Calu3 (cell line): Measurements from ENCODE around the gene HOXC4. TPM values are rescaled to one million over a fixed set of nuclear protein-coding genes. Genes with fewer than 3 reads are reported as not detected.

Experiments
- BruUV-seq: library from RNA; stranded (reverse); fragments of 400-500 nt; replicated peaks from 2 replicates; lab custom pipeline; 2021; lab: Mats Ljungman, UMichigan
- CTCF ChIA-PET: fragments of 300-600 bp; sonication (Branson Sonifier 250); formaldehyde crosslinking; loops from one replicate; lab custom pipeline; 2022; ENCODE audit warnings: antibody characterized with exemption; lab: Charles Lee
- DNase-seq: peaks from one replicate; pipeline ENCODE4 v3.0.0; 2022
- H3K27ac Mint-ChIP-seq: one replicate; pipeline ENCODE4 v1.8.0; 2022; ENCODE audit warnings: mixed read lengths; ENCODE audit not compliant: unreplicated experiment
- H3K27me3 Mint-ChIP-seq: one replicate; pipeline ENCODE4 v1.8.0; 2022; ENCODE audit warnings: mixed read lengths; ENCODE audit not compliant: unreplicated experiment
- H3K36me3 Mint-ChIP-seq: one replicate; pipeline ENCODE4 v1.8.0; 2022; ENCODE audit warnings: mild to moderate bottlenecking, moderate library complexity, mixed read lengths; ENCODE audit not compliant: insufficient read depth, unreplicated experiment
- H3K4me1 Mint-ChIP-seq: one replicate; pipeline ENCODE4 v1.8.0; 2022; ENCODE audit warnings: mild to moderate bottlenecking, low read depth, mixed read lengths; ENCODE audit not compliant: unreplicated experiment
- H3K4me3 Mint-ChIP-seq: one replicate; pipeline ENCODE4 v1.8.0; 2022; ENCODE audit warnings: mild to moderate bottlenecking, low read depth, moderate library complexity, mixed read lengths; ENCODE audit not compliant: unreplicated experiment
- H3K9me3 Mint-ChIP-seq: one replicate; pipeline ENCODE4 v1.8.0; 2022; ENCODE audit warnings: low read depth, mixed read lengths; ENCODE audit not compliant: unreplicated experiment
- CTCF ChIP-seq: fragments of 200-600 bp; IDR thresholded peaks from one replicate; pipeline ENCODE4 v1.8.0; 2022; ENCODE audit warnings: antibody characterized with exemption; ENCODE audit not compliant: unreplicated experiment
- intact Hi-C: fragments of 100-400 bp; cut with micrococcal nuclease; formaldehyde crosslinking; loops from one replicate; pipeline ENCODE4 v1.10.0; 2022; ENCODE audit not compliant: unreplicated experiment
- total RNA-seq: library from RNA; stranded (reverse); gene quantifications from 2 replicates; pipeline ENCODE4 v1.2.3, GENCODE V29; 2022

Gene HOXC4
- total RNA-seq, 1 experiment from 2014 or later: 0.57 TPM

DNA sequence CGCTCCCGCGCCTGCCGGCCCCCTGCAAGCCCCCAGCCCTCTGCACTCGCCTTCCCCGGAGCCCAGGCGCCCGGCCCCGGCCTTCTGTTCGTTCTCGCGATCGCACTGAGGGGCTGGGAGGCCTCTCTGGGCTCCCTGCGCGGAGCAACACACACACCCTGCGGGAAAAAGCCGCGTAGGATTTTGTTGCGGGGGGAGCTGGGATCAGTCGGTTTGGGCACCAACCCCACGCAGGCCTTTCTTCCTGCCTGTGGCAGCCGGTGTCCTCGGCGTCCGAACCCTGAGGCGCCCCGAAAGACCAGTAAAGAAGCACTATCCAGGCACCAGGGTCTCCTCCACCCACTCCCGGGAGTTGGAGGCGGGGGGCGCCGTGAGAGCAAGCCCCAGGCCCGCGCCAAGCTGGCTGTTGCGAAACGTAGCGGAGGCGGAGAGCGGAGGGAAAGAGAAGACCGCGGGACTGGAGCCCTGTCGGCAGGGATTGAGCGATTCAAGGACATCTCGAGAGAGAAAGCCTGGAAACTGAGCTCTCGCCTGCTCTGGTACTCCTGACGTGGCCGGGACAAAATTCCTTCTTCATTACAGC lies 22.7 kb upstream of the HOXC4 start:
- no peak for TF ChIP-seq CTCF
- Mint-ChIP-seq H3K27ac (no peak overlapping the region), H3K4me3 (no peak overlapping the region), H3K4me1 (peaks cover 14% of the 10 kb centered on the region), H3K9me3 (no peaks in the 10 kb centered on the region), H3K36me3 (peaks cover 18% of the 10 kb centered on the region), H3K27me3 (peaks cover 100% of the 10 kb centered on the region)
- BruUV-seq: no TSS peak
- CTCF ChIA-PET: interaction anchor here (0.6 to 2.2 kb wide), 3 partner anchors 9 to 198 kb away, joined by 3 to 9 read pairs (median 3); no protein-coding TSS in a partner anchor
- intact Hi-C loops: no loop called here
- no peak for DNase-seq

GRCh38 chr12:54031480-54031879 lies 22.2 kb upstream of the HOXC4 start:
- CTCF ChIA-PET: interaction anchor here (0.6 to 2.2 kb wide), 6 partner anchors 9 to 198 kb away, joined by 3 to 58 read pairs (median 10); no protein-coding TSS in a partner anchor
- no peak for DNase-seq
- Mint-ChIP-seq H3K27me3 (peaks cover 100% of the 10 kb centered on the region), H3K4me1 (peaks cover 14% of the 10 kb centered on the region), H3K36me3 (peaks cover 18% of the 10 kb centered on the region), H3K27ac (no peak overlapping the region), H3K4me3 (no peak overlapping the region), H3K9me3 (no peaks in the 10 kb centered on the region)
- no TSS peak for BruUV-seq
- intact Hi-C loops: no loop called here
- TF ChIP-seq CTCF: no peak

GRCh38 chr12:54032086-54032619 lies 21.5 kb upstream of the HOXC4 start:
- peak overlapping the region; percentile 83 for H3K4me3 Mint-ChIP-seq
- TF ChIP-seq CTCF: no peak
- H3K27ac Mint-ChIP-seq: no peak overlapping the region
- intact Hi-C loops: loop anchor here (1.0 kb wide), 2 partner anchors 103 to 159 kb away; no protein-coding TSS in a partner anchor
- CTCF ChIA-PET: interaction anchor here (0.6 to 2.2 kb wide), 22 partner anchors 8 to 359 kb away, joined by 3 to 59 read pairs (median 6); partner anchors contain the start of genes HOXC8 and SMUG1
- DNase-seq: no peak
- H3K36me3 Mint-ChIP-seq: peaks cover 18% of the 10 kb centered on the region
- peaks cover 99% of the 10 kb centered on the region for H3K27me3 Mint-ChIP-seq
- peaks cover 14% of the 10 kb centered on the region for H3K4me1 Mint-ChIP-seq
- H3K9me3 Mint-ChIP-seq: no peaks in the 10 kb centered on the region
- no TSS peak for BruUV-seq

DNA sequence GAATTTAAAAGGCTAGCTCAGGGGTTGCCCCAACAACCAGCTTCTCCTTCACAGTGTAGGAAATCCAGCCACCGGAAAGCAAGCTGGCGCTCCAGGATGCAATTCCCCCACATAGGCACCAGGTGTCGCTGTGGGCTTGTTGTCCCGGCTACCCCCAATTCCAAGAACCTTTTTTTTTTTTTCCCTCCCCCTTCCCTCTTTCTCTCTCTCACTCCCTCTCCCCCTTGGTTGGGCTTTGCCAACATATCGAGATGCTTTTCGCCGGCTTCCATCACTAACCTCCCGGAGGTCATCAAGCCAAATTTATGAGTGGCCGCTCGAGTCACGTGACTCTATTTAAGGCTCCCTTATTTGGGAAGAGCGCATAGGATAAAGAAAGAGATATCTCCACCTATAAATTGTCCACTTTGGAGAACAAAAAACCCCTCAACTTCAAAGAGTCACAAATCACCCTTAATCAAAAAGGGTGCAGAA lies 21.0 kb upstream of the HOXC4 start, which contains the start of gene HOXC5:
Gene HOXC5, plus strand, starts transcription at position 424 of the 474 bp plus-strand sequence. CDS start 73 bp downstream, outside the sequence.
- H3K27me3 Mint-ChIP-seq: peaks cover 99% of the 10 kb centered on the region
- BruUV-seq: no TSS peak
- peak; percentile 84 for DNase-seq
- H3K36me3 Mint-ChIP-seq: peaks cover 18% of the 10 kb centered on the region
- intact Hi-C loops: loop anchor here (1.0 kb wide), 2 partner anchors 103 to 159 kb away; no protein-coding TSS in a partner anchor
- TF ChIP-seq CTCF: peak; percentile 97
- CTCF ChIA-PET: interaction anchor here (0.5 to 2.2 kb wide), 24 partner anchors 9 to 358 kb away, joined by 3 to 59 read pairs (median 5); partner anchors contain the start of genes HOXC8 and SMUG1
- peak within 1 kb of the TSS; percentile 83 for H3K4me3 Mint-ChIP-seq
- no peak within 1 kb of the TSS for H3K27ac Mint-ChIP-seq
- no peaks in the 10 kb centered on the region for H3K9me3 Mint-ChIP-seq
- H3K4me1 Mint-ChIP-seq: peaks cover 14% of the 10 kb centered on the region
